NCI-H345 (cell line): Measurements from ENCODE around the gene RCOR2.
"Not testable (repeated sequence)": the region's sequence is repeated elsewhere in the genome, so short reads cannot be mapped to it uniquely, and the experiment has no call there.

ENCODE experiments used
- DNase-seq: peaks from one replicate; lab custom pipeline; 2025; lab: John Stamatoyannopoulos, UW

The RCOR2 gene

GRCh38 chr11:63879598-63880402 lies 37.2 kb downstream of the RCOR2 start:
- DNase-seq = no peak

DNA sequence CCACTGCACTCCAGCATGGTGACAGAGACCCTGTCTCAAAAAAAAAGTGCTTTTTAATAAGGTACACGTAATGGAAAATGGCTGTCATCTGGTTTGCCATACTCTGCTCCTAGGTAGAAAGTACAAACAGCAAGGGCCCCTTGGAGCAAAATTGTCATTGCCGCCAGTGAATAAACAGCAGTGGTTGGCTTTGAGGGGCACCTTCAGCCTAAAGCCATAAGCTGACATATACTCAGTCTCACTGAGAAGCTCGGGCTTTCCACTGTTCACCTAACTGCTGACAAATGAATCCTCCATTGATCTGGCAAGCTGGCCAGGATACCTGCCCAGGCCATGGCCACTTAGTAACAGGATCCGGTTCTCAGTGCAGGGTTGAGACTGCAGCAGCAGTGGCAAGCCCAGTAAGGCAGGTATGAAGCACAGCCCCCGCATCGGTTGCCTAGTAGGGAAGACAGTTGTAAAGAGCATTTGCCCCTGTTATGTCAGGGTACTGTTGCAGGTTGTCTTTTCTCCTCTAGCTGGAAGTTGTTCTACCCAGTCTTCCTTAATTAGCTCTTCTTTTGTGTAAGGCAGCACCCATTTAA lies 39.2 kb downstream of the RCOR2 start:
- DNase-seq = no peak

DNA sequence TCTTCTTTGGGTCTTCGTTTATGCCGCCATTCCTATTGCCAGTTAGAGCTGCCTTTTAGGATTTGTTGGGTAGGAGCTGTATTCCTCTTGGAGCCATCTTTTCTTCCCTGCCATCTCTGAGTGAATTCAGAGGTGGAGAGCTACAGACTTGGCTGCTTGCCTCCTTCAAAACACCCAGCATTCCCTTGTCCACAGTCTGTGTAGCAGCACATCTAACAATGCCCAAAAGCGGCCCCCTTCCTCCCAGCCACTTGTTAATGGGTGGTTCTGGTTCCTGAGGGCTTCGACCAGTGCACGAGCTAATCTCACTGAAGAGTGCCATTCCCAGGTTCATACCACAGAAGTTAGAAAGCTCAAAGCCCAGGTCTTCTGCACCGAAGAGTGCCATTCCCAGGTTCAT lies 40.3 kb downstream of the RCOR2 start:
- DNase-seq = no peak

DNA sequence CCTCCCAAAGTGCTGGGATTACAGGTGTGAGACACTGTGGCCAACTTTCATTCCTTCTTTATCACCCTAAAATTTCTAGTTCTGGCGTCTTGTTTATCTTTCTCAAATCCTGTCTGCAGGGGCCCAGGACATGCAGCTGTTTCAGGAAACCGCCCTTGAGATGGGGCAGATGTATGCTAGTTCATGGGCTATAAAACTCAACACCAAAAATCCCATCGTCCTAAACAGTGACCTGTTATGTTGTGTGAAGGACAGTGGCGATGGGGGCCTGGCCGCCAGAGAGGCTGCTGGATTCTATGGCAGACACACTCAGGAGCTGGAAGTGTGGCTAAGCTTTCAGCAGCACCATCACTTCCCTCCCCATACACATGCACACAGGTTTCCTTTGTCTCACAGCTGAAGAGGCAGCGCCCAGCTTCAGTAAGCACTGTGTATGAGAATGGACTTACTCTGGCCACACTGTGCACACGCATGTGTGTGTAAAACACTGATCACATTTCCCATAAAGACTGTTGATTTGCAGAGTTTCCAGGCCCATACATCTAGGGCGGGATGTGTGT lies 41.4 kb downstream of the RCOR2 start:
- no peak for DNase-seq

DNA sequence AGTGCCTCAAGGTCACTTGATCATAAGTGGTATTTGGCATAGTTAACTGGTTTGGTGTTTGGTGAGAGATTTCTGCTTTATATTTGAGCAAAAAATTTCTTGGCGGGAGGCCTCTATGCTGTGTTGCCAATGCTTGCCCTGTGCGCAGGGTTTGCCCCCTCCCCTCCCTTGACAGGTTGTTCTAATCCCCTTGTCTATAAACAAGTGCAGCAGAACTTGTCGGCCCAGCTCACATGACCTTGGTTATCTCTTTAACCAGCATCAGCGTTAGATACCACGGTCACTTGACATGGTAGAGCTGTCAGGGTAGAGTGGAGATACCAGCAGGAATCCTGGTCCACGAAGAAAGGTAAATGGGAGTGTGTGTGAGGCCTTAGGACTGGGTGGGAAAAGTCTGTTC lies 42.5 kb downstream of the RCOR2 start:
- no peak for DNase-seq

- DNase-seq = no peak
Observed at GRCh38 chr11:63873311-63873710, 43.7 kb downstream of the RCOR2 start.

GRCh38 chr11:63872800-63873197 lies 44.2 kb downstream of the RCOR2 start:
- no peak for DNase-seq

DNA sequence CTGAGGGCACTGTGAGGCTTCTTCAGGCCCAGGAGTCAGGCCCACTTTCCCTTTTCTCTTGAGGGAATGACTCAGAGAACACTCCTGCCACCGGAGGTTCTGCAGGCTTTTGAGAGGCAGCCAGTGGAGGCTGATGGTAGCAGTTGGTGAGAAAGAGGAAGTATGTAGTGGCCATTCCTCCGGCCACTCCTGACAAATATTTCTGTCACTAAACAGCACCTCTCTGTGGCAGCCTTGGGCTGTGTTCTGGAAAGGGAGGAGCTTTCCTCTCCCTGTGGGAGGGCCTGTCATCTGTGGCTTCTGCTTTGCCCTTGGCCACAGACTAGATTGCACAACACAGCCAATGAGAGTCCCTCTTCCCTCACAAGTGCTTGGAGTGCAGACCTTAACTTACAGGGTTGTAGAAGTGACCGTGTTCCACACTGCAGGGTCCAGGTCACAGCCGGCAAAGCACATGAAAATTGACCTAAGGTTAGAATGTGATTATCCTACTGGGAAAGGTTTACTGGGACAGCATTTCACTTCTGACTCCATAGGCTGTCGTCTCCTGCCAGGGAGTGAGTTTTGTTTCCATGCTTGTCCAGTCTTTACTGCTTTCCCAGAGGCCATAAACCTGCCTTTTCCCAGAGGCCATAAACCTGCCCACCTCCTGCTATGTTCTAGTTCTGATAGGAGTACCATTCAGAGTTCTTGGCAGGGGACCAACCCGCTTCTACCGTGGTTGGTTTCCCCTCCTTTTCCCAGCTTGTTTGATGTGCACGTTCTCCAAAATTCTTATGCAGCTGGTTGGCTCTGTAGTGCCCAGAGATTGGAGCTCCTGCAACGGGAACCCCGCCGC lies 44.8 kb downstream of the RCOR2 start:
- DNase-seq = peak; percentile 18

GRCh38 chr11:63870351-63871140 lies 46.4 kb downstream of the RCOR2 start:
- no peak for DNase-seq

GRCh38 chr11:63869683-63870082 lies 47.3 kb downstream of the RCOR2 start:
- no peak for DNase-seq

DNA sequence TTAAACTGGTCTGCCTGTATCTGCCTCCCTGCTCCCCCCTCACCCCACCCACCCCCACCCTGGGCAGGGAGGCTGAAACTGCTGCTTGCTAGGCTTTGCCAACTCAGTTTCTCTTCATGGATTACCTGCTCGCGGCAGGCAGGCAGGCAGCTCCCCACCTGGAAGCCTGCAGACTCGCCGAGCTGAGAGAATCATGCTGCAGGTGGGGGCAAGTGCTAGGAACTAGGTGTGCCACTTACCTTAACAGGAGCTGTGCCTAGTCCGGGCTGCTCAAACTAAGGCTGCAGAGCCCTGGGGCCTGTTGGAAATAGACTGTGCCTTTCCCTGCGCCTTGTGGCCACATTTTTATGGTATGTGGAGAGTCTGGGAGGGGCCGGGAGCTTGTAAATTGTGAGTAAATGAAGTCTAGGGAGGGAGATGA lies 47.8 kb downstream of the RCOR2 start:
- no peak for DNase-seq

DNA sequence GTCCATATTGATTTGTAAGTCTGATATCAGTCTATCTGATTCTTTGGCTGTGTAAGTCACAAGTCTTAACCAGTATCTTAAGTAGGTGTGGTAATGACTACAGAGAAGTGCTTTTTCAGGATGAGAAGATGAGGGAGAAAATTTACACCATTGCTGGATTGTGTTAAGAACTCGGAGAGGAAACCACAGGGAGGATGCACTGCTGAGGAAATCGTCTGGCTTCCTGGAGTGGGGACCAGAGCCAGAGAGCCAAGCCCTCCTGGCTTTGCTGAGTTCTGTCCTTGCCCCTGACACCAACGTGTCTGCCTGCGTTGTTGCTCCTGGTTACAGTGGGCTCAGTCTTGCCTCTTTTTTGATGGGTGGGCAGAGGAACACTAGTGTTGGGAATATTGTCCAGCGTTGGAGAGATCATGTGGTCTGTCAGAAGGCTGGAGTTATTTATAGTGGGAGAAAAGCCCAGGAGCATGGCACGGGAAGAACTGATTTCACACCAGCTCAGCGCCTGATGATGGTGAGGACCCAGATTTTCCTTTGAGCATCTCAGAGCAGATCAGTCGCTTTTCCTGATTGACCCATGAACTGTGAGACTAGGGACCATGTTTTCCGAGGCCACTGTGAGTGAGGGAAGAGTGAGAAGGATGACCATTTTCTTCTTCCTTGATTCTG lies 48.4 kb downstream of the RCOR2 start:
- no peak for DNase-seq

DNA sequence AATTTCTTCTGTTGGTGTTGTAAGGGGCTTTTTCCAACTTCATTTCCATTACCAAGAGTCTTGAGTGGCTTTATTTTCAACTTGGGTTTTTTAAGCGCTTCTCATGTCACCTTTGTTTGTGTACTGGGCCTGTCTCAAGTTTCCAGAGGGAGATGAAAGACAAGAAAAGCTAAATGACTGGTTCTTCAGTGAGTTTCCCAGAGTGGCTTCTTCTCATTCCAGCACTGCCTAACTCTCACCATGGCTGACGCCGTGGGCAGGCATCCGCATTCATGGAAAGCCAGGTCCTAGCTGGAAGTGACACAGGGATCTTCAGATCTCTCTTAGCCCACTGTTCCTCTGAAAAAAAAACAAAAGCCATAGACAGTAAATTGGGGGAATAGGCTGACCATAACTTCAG lies 49.5 kb downstream of the RCOR2 start:
- DNase-seq = no peak

DNA sequence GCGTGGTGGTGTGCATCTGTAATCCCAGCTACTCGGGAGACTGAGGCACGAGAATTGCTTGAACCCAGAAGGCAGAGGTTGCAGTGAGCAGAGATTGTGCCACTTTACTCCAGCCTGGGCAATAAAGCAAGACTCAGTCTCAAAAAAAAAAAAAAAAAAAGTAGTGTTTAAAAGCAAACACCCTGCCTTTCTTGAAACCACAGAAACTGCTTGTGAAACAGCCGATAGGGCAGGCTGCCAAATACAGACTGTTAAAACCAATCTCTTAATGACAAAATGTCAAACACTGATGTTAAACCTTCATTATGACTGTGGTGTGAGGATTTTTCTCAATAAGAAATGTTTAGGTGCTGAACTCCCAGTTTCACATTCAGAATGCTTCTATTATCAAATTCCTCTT lies 50.8 kb downstream of the RCOR2 start:
- peak; percentile 11 for DNase-seq

DNA sequence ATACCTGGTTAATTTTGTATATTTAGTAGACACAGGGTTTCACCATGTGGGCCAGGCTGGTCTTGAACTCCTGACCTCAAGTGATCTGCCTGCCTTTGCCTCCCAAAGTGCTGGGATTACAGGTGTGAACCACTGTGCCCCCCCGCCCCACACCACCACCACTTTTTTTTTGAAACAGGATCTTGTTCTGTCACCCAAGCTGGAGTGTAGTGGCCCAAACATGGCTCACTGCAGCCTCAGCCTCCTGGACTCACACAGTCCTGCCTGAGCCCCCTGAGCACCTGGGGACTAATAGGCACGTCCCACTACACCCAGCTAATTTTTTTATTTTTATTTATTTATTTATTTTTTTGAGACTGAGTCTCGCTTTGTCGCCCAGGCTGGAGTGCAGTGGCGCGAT lies 53.3 kb downstream of the RCOR2 start:
- DNase-seq = not testable (repeated sequence)

- DNase-seq = peak; percentile 75
Observed at GRCh38 chr11:63862923-63863322, 54.0 kb downstream of the RCOR2 start.
